Non-pigmented ciliary epithelial cell (primary cell): Measurements from ENCODE around the gene ZFP62.

Experiments used
- DNase-seq: peaks from one replicate; pipeline ENCODE4 v3.0.0-alpha.2; 2010; ENCODE audit warnings: low read depth

ZFP62 gene

GRCh38 chr5:180810210-180810958, 50.7 kb downstream of the ZFP62 start:
- DNase-seq = no peak

GRCh38 chr5:180809403-180810209, 51.5 kb downstream of the ZFP62 start:
- DNase-seq = no peak

GRCh38 chr5:180808461-180809000, 52.5 kb downstream of the ZFP62 start:
- no peak for DNase-seq

GRCh38 chr5:180807654-180808414, 53.2 kb downstream of the ZFP62 start:
- no peak for DNase-seq

- DNase-seq = no peak
Measured at GRCh38 chr5:180807046-180807445, 54.0 kb downstream of the ZFP62 start.

GRCh38 chr5:180806351-180807011, 54.6 kb downstream of the ZFP62 start:
- no peak for DNase-seq

- DNase-seq = no peak
Measured at GRCh38 chr5:180804129-180804618, 56.9 kb downstream of the ZFP62 start.

GRCh38 chr5:180803181-180804128, 57.6 kb downstream of the ZFP62 start:
- no peak for DNase-seq

GRCh38 chr5:180802325-180803180, 58.5 kb downstream of the ZFP62 start, which contains the start of gene MGAT1:
TSS of gene MGAT1 (minus strand) at chr5:180802806. CDS start at chr5:180792971, 9,835 bp downstream.
- DNase-seq = no peak

- DNase-seq = no peak
Measured at GRCh38 chr5:180801596-180802324, 59.3 kb downstream of the ZFP62 start.

GRCh38 chr5:180799902-180800801, 60.9 kb downstream of the ZFP62 start:
- no peak for DNase-seq

GRCh38 chr5:180799194-180799593, 61.9 kb downstream of the ZFP62 start:
- no peak for DNase-seq

- no peak for DNase-seq
Measured at GRCh38 chr5:180798193-180798592, 62.9 kb downstream of the ZFP62 start.
